GF-D8 (cell line): Measurements from ENCODE around the gene SYT10.
"Not testable (repeated sequence)": the region's sequence is repeated elsewhere in the genome, so short reads cannot be mapped to it uniquely, and the experiment has no call there.

Experiments
- DNase-seq: peaks from one replicate; lab custom pipeline; 2025; lab: John Stamatoyannopoulos, UW

SYT10 gene

DNA sequence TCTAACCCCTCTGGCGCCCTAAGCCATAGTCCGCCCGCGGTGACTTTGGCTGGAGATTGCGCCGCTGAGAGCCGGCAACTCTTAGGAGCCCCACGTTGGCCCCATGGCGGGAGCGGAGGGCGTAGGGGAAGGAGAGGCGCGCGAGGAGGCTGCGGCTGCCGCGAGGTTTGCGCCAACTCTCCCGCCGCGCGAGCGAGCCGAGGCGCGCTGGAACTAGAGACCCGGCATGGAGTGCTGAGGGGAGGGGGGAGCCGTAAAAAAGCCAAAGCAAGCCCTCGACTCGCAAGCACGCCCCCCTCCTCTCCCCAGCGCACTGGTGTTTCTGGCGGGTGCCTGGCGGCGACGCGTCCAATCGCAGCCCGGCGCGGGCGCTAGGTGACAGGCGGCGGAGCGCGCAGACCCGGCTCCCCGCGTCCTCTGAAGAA is at the start of gene SYT10:
Gene SYT10 (minus strand): TSS at position 233 of the 425 bp plus-strand sequence. CDS start 297 bp downstream, outside the sequence.
- no peak for DNase-seq

DNA sequence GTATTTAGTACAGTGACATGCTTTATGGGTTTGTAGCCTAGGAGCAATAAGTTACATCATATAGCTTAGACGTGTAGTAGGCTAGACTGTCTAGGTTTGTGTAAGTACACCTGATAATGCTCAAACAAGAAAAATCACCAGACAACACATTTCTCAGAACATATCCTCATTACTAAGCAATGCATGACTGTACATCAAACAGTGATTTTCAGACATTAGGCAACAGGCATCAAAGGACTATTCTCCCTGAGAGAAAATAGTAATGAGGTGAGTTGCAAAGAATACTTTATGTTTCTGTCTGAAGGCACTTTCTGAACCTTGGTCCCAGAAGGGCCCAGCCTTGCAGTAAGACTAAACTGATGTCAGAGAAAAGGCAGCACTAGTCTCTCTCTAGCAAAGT is 48.4 kb upstream of the SYT10 start:
- no peak for DNase-seq

DNA sequence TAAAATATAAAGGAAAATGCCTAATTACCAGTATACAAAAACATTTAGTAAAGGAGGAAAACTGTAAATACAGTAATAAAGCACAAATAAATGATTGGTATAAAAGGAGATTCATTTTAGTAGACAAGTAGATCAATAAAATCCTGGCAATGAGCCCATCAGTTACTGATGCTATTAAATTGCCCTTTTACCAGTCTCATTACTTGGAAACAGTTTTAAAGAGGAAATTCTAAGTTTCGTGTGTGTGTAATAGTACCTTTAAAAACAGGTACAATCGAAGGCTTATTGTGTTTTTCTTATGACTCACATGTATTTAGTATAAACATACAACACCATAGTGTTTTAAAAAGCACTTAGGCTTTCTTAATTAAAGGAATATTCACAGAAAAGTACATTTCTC is 46.4 kb upstream of the SYT10 start:
- no peak for DNase-seq

GRCh38 chr12:33484161-33484560 is 44.5 kb upstream of the SYT10 start:
- no peak for DNase-seq

DNA sequence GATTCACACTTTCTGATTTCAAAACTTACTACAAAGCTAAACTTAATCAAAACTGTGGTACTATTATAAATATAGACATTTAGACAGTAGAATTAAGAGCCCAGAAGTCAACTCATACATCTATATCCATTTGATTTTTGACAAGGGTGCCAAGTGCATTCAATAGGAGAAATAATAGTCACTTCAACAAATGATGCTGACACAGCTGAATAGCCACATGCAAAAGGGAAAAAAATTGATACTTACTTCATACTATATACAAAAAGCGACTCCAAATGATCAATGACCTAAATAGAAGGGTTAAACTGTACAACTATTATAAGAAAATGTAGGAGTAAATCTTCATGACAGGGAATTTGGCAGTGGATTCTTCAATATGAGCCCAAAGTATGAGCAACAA is 40.7 kb upstream of the SYT10 start:
- no peak for DNase-seq

DNA sequence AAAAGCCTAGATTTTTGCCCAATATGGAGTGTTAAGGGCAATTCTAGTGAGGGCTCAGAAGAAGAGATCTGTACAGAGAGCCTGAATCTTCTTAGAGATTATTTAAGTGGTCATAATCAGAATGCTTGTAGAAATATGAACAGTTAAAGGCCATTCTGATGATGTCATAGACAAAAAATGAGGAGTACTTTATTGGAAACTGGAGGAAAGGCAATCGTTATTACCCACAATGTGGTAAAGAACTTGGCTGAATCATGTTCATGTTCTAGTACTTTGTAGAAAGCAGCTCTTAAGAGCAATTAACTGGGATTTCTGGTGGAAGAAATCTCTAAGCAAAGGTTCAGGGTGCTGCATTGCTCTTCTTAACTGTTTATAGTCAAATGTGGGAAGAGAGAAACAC is 36.4 kb upstream of the SYT10 start:
- DNase-seq, result no peak

DNA sequence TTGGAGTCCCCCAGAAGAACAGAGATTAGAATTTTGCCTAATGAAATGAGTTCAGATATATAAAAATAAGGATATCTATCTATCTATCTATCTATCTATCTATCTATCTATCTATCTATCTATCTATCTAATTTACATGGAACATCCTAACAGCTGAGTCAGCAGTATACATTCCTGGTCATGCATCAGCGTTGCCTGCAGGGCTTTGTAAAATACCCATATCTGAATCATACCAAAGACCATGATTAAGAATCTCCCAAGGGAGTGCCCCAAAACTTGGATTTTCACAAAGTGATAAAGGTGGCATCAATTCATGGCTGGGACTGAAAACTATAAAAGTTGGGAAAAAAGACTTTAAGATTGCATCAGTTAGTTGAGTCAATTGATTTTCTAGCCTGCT is 32.7 kb upstream of the SYT10 start:
- no peak for DNase-seq

- no peak for DNase-seq
Measured at GRCh38 chr12:33455096-33455495, 15.5 kb upstream of the SYT10 start.

DNA sequence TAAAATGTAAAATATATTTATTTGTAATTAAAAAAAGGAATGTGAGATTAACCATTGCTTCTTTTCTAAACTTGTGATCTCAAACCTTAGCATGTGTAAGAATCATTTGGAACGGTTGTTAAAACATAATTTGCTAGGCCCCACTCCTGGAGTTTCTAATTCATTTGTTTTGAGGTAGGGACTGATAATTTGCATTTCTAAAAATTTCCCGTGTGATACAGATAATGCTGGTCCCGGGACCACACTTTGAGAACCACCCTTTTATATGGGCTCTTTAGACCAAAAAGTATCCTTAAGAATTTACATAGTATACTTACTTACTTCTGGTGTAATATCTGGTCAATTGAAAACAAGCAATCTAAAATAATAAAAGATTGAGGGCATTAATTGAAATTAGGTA is 10.9 kb upstream of the SYT10 start:
- DNase-seq, result no peak

DNA sequence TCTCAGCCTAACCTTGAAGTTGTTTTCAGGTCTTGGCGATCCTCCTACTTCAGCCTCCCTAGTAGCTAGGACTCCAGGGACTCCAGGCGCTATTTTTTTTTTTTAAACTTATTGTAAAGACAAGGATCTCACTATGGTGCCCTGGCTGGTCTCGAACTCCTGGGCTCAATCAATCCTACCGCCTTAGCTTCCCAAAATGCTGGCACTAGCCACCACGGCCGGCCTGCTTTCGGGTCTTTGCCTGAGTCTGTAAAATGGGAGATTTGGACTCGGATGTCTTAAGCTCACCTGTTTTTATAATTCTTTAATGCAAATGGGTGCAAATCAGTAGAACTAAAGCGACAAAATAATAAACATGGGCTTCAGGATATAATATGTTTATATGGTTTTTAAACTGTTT is 858 bp upstream of the SYT10 start:
- DNase-seq, result no peak

GRCh38 chr12:33438851-33439586 is 600 bp downstream of the SYT10 start:
- no peak for DNase-seq

DNA sequence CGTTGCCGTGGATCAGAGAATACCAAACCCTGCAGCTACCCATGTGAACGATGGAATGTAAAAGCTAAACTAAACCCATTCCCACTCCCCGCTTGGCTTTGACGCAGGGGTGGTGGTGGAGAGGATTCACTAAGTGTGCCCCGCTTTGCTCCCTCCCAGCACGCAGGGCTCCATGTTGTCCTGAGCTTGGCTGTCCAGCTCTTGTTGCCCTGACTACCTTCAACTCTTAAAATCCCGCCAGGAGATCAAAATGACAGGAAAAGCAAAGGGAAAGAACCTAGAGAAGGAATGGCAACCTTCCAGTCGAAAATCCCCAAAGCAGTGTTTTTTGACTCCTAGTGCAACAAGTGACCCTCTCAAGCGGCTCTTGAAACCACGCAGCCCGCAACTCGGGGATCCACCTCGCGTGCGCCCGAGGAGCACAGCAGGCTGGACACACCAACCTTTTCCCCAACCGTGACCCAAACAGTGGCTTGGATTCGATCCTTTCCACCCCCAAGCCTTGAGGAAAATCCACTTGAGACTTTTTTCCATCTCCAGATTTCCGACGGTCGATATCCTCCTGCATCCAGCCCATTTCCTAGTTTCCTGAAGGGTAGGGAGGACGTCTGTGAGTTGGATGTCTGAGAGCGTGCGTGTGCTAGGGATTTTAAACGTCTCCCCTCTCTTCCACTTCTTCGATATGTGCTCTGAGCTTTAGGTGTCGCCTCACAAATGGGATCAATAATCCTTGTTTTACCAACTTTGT is 1.4 kb downstream of the SYT10 start:
- DNase-seq, result no peak

DNA sequence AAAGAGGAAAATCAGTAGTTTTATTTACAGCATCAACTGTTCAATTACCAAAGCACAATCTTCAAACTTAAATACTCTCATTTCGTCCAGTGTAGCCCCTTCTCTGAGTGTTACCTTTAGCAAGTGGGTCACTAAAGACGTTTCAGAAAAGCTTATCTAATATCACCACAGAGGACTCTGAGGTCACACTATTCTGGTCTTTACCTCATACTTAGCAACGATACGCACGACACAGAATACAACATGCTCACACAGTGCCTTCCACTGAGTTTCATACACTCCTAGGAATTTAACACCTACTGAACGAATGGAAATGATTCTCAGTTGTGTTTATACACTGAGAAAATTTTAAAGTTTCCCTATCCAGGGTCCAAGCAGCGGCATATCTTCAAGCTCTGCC is 2.0 kb downstream of the SYT10 start:
- no peak for DNase-seq

GRCh38 chr12:33432992-33433391 is 6.6 kb downstream of the SYT10 start:
- DNase-seq, result no peak

GRCh38 chr12:33431648-33432047 is 8.0 kb downstream of the SYT10 start:
- no peak for DNase-seq

GRCh38 chr12:33429468-33429867 is 10.2 kb downstream of the SYT10 start:
- DNase-seq, result no peak

GRCh38 chr12:33427071-33427470 is 12.5 kb downstream of the SYT10 start:
- no peak for DNase-seq

GRCh38 chr12:33423706-33424105 is 15.9 kb downstream of the SYT10 start:
- no peak for DNase-seq

DNA sequence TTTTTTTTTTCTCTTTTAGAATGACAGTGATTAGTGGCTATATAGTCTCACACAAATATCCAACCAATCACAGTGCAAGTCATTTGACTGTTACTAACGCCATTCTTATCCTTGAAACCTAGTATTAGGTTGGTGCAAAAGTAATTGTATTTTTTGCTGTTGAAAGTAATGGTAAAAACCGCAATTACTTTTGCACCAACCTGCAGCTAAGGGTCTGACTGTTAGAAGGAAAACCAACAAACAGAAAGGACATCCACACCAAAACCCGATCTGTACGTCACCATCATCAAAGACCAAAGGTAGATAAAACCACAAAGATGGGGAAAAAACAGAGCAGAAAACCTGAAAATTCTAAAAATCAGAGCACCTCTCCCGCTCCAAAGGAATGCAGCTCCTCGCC is 27.2 kb downstream of the SYT10 start:
- not testable (repeated sequence) for DNase-seq

DNA sequence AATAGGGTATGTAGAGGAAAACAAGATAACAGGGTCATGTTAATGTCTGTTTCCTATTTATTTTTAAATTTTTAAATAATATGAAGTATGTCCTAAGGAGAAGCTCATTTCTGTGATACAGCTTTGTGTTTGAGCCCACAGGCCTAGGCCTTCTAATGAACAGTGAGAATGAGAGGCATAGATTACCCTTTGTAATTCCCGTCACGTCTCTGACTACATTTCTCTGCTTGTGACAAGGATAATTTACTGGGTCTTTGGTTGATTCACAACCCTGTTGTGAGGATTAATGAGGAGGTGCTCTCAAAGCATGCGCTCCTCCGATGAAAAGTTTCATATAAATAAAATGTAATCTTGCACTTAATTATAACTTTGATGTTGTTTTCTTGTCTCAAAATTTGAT is 56.1 kb downstream of the SYT10 start:
- DNase-seq, result no peak

GRCh38 chr12:33376153-33376552 is 63.5 kb downstream of the SYT10 start:
- DNase-seq, result no peak

DNA sequence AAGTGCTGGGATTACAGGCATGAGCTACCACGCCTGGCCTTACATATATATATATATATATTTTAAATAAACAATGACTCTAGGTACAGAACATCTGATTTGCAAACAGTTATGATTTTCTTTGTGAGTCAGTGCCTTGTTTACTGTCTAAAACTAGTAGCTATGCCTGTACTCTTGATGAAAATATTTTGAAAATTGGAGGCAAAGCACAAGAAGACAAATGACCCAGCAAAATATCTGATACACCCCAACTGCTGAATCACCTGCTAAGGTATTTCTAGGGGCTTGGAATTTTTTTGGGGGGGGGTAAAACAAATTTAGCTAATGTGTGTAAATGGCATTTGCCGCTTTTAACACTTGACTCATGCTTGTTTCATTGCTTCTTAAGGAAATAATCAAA is 69.3 kb downstream of the SYT10 start:
- DNase-seq, result no peak

DNA sequence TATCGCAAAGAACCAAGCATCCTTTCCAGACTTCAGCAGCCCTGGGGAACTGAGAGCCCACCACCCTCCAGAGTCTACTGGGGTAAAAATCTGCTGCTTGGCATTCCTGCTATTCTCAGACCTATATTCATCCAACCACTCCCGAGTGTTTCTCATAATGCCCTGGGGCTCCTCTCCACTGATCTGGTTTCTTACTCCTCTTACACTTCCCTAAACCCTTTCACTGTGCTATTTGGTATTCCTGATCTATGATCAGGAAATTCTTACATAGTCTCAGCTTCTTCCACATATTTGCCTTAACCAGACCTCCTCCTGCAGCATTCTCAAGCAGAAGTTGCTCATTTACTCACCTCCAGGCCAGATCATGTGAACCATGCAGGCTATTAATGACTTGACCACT is 82.4 kb downstream of the SYT10 start:
- DNase-seq, result no peak

DNA sequence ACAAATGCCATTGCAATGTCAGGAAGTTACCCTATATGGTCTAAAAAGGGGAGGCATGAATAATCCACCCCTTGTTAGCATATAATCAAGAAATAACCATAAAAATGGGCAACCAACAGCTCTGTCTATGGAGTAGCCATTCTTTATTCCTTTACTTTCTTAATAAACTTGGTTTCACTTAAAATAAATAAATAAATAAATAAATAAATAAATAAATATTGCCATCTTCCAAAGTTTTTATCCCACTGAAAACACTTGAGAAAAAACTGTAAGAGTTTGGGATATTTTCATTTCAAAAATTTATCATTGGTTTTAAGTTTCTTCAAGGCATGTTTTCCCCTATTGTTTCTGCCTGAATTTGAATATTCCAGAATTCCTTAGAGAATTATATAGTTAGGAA is 89.8 kb downstream of the SYT10 start:
- no peak for DNase-seq
